Bone marrow (tissue), 2 donors: ENCODE data around the gene CLIP2.
A peak's percentile ranks its signal among the peaks of the same experiment; 100 is the strongest.

Source experiments
- DNase-seq, 2 donors: peaks; one replicate each; lab custom pipeline; 2025; lab: John Stamatoyannopoulos, UW

The CLIP2 gene

DNA sequence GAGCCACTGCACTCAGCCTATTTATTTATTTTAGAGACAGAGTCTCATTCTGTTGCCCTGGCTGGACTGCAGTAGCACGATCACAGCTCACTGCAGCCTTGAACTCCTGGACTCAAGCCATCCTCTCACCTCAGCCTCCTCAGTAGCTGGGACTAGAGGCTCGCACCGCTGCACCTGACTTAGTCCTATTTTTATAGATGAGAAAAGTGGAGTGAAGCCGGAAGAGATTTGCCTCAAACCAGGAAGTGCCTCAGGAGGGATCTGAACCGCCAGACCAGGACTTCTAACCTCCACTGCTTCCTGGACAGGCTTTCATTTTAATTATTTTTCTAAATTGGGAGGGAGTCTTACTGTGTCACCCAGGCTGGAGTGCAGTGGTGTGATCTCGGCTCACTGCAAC lies 17.5 kb upstream of the CLIP2 start:
- DNase-seq = no peak

DNA sequence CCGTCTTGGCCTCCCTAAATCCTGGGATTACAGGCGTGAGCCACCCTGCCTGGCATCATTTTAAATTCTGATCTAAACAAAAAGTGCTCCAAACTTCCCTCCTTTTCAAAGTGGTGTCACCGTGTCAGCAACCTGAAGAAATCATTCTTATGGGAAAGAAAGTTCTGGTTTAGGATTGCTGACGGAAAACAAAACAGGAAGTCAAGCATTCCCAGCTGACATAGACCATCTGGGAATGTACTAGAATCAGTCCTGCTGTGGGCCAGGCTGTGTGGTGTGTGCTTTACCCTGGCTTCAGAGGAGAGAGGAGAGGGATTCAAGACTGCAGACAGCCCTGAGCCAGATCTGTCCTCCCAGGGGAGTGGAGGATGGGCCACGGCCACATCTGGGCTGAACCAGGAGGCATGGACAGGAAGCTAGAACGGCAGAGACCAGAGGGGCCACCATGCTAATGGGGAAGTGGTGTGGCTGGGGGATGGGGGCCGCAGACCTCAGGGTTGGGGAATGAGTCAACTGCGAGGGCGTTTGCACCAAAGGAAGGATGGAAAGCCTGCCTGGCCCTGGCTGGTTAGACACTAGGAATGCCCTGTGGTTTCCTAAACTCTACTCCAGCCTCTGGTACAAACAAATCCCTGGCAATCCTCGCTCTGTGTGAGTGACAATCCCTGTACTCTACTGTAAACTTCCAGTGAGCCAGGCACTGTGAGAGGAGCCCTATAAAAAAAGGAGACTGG lies 16.7 kb upstream of the CLIP2 start:
- peak; percentile 64 to 86 for DNase-seq

DNA sequence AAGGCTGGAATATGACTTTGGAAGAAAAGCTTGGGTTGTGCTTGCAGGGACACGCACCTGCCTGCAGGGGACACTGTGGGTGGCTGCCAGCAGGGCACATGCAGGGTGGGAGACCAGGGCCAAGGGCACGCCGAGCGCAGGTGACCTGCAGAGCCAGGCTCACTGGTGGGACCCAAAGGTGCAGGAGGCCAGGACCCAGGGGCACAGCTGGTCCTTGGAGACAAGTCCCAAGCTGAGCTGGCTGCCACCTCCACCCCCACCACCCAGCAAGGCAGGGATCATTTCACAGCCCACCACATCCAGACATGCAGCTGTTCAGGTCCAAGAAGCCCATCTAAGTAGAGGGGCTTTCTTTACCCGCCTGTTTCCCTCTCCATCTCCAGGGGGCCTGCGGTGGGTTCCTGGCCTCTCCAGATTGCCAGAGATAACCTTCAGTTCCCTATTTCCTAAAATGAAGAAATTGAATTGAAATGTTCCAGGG lies 13.8 kb upstream of the CLIP2 start:
- no peak for DNase-seq

DNA sequence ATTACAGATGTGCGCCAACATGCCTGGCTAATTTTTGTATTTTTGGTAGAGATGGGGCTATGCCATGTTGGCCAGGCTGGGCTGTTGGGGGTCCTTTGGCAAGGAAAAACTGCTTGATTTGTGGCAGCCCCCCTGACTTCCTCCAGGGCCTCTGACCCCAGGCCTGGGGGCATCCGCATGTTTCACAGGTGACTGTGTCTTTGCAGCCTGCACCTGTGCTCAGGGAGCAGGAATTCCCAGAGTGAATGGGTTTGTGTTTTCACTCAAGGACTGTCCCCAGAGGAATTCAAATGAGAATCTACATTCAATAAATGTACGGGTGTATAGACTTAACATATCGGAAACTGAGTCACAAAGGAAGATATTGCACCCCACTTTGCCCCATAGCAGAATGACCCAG lies 11.6 kb upstream of the CLIP2 start:
- no peak for DNase-seq

DNA sequence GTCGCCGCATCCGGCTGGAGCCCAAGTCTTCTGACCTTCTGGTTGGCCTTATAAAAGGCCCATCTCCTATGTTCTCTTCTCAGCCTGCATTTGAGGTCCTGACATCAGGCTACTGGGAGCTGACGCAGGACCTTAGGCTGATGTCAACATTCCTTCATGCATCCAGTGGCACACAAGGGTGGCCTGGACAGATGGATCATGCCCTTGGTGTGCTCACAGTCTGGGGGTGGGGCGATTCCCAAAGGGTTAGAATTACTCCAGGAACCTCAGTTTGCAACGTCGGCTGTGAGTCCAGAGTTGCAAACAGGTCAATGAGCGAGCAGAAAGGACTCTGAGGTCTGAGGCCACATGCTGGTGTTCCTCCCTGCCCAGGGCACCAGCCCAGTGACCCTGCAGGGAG lies 8.2 kb upstream of the CLIP2 start:
- DNase-seq = no peak

DNA sequence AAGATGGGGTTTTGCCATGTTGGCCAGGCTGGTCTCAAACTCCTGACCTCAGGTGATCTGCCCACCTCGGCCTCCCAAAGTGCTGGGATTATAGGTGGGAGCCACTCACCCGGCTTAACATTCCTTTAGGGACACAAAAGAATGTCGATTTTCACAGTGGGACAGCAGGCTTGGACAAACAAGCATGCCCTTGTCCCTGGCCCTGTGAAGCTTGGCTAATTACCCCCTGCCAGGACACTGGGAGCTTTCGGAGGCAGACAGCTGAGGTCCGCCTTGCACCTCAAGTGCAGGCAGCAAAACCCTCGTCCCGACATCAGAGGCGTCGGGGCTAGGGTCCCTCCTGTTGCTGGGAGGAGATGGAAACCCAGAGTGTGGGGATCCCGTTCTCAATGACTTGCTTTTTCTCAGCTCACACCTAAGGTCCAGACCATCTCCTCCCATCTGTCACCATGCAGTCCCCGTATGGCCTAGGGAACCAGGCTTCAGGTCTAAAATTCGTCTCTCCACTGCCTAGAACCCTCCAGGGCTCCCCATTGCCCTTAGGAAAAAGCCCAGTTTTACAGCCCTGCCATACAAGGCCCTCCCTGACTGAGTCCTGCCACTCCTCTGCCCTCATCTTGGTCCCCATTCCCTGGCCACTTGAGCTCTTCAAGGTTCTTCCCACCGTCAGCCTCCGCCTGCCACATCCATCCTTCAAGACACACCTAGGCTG lies 6.3 kb upstream of the CLIP2 start:
- DNase-seq = no peak

DNA sequence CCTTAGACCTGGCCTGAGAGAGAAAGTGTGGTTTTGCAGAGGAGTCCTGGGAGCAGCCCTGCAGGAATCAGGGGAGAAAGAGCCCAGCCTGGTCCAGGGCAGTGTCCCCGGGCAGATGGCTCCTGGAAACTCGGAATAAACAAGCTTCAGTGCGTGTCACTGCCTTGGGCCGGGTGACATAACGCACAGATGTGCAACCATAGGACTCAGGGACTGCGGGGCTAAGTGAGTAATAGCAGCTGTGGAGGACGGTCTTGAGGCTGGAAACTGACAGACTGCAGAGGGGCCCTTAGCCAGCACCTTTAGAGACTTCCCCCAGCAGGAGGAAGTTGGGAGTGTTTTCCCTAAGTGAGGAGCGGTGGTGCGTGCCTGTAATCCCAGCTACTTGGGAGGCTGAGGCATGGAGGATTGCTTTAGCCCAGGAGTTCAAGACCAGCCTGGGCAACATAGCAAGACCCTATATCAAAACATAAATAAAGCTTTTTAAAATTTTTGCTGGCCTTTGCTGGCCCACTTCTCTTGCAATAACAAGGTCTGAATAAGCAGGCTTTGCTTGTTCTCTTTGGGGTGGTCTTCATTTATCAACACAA lies 5.3 kb upstream of the CLIP2 start:
- no peak for DNase-seq

DNA sequence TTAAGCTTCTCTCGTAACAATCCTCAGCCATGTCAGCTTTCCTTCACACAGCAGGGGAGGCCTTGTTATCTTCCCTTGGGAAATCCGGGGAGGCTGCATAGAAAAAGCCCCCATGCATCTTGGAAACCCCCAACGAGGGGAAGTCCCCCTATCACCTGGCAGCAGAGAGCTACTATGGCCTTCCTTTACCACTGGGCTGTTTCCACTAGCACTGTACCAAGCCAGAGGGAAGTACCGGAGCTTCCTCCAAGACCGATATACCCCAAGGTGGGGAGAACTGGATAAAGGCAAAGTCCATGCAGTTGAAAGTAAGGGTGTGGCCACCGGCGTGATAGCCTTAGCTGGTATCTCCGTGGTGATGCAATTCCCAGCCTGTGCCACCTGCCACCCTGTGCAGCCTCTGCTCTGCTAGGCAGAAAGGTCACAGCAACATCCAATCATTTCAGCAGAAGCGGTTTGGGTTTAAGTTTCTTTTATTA lies 4.4 kb upstream of the CLIP2 start:
- no peak for DNase-seq

DNA sequence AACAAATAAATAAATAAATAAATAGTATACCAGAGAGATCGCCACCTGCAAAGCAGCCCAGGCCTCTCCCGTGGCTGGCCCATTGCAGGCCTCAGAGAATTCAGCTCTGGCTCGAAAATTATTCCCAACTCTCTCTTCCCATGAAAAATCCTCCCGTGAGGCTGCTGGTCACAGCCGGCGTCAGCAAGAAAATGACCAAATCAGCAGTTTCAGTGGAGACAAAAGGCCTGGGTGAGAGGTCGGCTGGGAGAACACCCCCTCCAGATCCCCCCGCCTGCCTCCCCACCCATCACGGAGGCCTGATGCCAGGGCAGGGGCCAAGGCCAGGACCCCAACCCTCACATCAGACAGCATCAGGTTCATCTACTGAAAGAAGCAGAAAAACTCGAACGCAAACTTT lies 3.1 kb upstream of the CLIP2 start:
- DNase-seq = no peak

DNA sequence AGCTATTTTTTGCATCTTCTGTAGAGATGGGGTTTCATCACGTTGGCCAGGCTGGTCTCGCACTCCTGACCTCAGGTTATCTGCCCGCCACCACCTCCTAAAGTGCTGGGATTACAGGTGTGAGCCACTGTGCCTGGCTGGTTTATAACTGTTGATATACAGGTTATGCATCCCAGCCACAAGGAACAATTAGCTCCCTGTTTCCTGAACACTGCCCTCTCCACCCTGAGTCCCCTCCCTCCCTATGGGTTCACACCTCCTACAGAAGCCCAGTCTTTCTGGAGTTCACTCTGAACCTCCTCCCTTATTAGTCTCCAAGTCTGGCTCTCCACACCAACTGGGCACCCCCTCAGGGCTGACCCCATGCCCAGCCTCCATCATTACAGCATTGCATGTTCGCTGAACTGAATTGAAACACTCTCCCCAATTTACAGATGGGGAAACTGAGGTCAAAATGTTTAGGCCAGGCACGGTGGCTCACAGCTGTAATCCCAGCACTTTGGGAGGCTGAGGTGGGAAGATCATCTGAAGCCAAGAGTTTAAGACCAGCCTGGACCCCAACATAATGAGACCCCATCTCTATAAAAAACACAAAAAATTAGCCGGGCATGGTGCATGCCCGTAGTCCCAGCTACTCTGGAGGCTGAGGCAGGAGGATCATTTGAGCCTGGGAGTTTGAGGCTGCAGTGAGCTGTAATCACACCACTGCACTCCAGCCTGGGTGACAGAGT lies 1.7 kb upstream of the CLIP2 start:
- no peak for DNase-seq

DNA sequence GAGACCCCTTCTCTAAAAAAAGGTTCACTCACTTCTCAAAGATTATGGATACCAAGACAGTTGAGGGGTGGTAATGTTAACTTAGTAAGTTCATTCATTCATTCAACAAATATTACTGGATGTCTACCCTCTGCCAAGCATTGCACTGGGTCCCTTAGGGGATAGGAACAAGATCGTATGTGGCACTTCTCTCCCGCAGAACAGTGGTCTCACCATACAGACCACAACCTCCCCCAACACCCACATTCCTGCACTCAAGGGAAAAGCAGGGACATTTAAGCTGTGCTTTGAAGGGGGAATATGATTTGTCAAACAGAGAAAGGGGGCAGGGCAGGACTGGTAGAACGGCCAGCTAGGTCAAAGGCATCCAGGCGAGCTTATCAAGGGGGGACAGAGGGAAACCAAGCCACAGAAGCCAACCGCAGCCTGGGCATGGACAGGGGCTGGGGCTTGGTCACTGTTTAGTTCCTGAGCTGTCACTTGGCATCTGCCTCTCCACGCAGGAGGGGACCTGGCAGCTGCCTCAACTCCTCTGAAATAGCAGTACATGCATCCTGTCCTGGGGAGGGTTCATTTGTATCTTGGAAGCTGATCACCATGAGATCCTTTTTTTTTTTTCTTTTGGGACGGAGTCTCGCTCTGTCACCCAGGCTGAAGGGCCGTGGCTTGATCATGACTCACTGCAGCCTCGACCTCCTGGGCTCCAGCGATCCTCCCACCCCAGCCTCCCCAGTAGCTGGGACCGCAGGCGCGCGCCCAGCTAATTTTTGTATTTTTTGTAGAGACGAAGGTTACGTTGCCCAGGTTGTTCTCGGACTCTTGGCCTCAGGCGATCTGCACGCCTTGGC lies 949 bp upstream of the CLIP2 start:
- DNase-seq = no peak

DNA sequence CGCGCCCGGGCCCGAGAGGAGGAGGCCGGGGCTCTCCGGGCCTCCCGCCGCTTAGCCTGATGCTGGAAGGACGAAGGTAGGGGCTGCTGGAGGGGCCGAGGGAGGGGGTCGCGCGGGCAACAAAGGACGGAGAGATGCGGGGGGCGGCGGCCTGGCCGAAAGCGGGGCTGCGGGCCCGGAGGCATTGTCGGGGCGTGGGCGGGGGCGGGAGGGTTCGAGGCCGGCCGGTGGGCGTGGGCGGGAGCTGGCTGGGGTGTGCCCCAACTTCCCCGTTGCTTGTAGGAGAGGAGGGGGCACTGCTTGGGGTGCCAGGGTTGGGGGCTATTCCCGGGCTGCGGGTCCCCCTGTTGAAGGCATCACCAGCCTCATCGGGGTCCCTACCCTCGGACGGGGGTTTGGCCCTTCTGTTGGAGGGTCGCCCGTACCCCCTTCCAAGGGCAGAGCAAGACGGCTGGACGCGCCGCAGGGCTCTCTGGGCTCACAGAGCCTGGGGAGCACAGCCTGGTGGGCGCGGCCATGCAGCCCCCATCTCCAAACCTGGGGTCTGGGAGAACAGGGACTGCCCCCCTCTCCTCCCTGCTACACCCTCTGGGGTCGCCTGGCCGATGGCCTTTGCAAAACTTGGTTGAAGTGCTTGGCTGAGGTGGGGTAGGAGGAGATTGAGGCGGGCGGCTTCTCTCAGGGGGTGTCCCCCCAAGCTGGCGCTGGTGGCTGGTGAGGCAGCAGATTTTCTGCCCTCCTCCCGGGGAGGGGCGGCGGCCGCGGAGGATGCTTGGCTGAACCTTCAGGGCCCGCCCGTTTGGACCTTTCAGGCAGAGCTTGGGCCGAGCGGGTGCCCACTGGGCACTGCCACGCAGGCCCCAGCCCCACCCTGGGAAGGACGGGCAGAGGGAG lies 699 bp downstream of the CLIP2 start:
- peak in 1 of 2 donors; percentile 26 for DNase-seq

DNA sequence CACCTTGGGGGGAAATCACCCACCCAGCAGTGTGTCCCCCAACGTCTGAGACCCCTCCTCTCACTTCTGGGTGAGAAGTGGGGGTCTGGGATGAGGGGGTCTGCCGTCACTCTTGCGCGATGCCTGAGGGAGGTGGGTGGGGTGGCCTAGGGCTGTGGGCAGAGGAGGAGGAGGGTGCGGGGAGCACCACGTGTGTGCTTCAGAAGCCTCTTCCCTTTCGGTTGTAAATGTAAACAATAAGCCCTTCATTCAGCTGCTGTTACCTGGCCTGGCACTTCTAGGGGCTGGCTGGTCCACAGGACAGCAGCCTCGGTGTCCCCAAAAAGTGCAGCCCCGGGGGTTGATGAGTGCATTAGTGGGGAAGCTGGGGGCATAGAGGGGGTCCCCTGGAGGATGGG lies 1.3 kb downstream of the CLIP2 start:
- no peak for DNase-seq

DNA sequence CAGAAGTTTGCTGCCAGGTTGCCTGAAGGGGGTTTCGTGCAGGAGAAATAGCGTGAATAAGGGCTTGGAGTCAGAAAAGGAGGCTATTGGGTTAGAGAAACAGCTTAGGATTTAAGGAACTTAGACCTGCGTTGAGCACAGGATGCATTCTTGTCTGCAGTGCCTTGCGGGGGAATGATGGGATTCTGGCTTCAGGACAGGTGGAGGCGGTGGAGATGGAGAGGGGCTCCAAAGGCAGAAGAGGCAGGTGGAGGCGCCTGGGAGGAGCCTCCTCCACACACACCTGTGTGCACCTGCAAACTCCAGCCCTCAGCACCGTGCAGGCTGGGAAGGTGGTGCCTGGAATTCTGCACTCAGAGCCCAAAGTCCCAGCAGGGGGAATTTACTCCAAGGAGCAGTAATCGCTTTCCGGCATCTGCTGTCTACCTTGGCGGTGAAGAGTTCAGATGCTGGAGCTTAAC lies 1.8 kb downstream of the CLIP2 start:
- DNase-seq = no peak

DNA sequence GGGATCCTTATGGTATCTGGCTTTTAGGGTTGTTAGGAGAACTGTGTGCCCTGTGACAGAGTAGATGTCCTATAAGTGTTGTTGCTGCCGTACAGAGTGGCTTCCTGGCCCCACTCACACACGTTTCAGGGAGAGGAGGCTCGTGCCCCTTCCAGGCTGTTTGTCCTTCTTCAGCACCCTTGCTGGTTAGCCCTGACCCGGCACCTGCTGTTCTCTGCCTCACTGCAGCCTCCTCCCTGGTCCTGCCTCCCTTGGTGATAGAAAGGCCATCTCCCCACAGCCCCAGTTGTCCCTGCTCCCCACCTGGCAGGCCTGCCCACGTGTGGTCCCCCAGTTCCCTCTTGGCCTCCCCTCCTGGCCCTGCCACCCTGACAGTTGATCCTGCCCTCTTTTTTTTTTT lies 2.3 kb downstream of the CLIP2 start:
- DNase-seq = no peak

DNA sequence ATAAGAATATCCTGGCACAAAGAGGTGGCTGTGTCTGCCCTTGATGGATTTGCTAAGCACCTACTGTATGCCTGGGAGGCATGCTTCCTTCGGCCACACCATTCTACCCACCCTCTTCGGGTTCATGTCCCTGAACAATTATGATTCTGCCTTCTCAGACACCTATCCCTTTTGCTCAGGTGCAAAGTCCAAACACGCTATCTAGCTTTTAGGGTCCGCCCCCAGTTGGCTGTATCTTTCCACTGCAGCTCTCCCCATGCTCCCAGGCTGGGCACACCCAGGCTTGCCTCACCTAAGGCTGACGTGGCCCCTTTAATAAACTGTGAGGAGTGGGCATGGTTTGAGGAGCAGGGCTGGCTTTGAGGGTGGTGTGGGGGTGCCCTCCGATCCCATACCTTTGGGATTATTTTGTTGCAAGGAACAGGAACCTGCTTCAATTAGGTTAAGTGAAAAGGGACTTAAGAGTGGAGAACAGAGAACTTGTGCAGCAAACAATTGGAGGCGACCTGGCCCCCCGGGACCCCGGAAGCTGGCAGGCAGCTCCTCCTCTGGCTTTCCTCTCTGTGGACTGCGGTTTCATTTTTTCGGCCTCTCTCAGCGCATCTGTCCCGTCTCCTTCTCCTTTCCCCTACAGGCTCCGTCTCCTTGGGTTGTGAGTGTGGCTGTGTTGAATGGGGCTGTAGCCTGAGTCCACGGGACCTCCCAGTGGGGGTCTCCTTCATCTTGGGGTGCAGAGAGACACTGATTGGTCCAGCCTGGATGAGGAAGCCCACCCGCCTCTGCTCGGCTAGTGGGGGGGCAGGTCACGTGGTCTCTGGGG lies 3.8 kb downstream of the CLIP2 start:
- DNase-seq = no peak

DNA sequence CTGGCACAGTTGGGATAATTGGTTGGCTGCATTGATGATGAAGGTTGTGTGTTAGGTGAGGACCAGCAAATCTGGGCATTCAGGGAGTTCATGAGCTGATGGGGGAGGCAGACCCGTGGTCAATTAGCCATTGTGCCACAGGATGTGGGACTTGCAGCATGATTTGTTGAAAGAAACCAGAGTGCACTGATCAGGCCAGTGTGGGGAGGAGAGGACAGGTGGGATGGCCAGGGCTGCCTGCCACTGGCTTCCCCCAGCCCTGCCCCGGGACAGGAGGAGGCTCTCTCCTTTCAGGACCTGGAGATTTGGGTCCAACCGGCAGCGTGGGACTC lies 4.3 kb downstream of the CLIP2 start:
- DNase-seq = no peak

DNA sequence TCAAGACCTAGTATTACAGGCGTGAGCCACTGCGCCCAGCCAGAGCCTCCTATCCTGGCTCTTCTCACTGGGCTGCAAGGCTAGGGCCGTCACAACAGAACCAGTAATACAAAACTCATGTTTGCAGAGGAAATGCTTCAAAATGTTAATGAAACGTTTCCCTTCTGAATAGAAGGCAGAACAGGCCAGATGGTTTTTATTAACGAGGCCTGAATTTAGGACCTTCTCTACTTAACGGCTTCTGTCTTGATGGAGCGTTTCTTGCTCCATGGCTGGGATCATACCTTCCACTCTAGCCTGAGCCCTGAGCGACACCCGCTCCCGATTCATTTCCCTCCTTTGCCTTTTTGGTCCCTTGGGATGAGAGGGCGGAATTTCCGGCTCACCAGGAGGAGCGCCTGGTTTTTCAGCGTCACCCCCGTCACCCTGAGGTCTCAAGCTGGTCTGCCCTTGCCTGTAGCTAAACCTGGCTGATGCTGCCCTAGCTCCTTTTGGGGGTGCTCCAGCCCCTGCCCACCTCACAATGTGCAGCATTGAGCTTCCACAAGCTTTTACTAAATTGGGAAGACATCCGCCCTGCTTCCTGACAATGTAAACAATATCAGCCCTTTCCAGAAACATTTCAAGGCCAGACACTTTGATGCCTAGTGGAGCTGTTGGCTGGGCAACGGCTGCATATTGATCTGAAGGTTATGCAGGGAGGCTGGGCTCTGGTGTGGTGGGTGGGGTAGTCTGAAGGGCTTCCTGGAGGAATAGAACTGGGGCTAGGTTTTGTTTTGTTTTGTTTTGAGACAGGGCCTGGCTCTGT lies 5.2 kb downstream of the CLIP2 start:
- DNase-seq = no peak
